ENCODE results near the gene MSTN.

GRCh38 chr2:190111166-190111565 is 48.6 kb upstream of the MSTN start:
- TF ChIP-seq REST (IDR thresholded peaks at IDR 0.05; ENCODE audit: unreplicated experiment) (no peak), CTCF (conservative IDR thresholded peaks at IDR 0.05; ENCODE audit: low read depth in 2 of 2) (no peak), POLR2AphosphoS5 (IDR thresholded peaks at IDR 0.05; ENCODE audit: low read depth) (no peak)

All from GM23338 (cell line).